Hepatocyte (in vitro differentiated cells): ENCODE measurements around the gene TBC1D26. TPM values are rescaled to one million over a fixed set of nuclear protein-coding genes. Genes with fewer than 3 reads are reported as not detected.
"Not testable (repeated sequence)": the region's sequence is repeated elsewhere in the genome, so short reads cannot be mapped to it uniquely, and the experiment has no call there.

Source experiments
- DNase-seq: peaks from one replicate; pipeline ENCODE4 v3.0.0-alpha.2; 2016; ENCODE audit warnings: low spot score
- H2AFZ ChIP-seq: fragments of 200-600 bp; sonication (generic); 2 replicates; pipeline ENCODE4 v1.6.0; 2016; ENCODE audit warnings: antibody characterized with exemption, mild to moderate bottlenecking
- H3K27ac ChIP-seq: fragments of 200-600 bp; sonication (generic); 2 replicates; pipeline ENCODE4 v1.5.1; 2016; ENCODE audit warnings: mild to moderate bottlenecking
- H3K27me3 ChIP-seq: fragments of 200-600 bp; sonication (generic); 2 replicates; pipeline ENCODE4 v1.6.1; 2016
- H3K36me3 ChIP-seq: fragments of 200-600 bp; sonication (generic); replicated peaks from 2 replicates; pipeline ENCODE4 v1.5.1; 2016; ENCODE audit warnings: low read depth; ENCODE audit not compliant: insufficient read depth
- H3K4me1 ChIP-seq: fragments of 200-600 bp; sonication (generic); 2 replicates; pipeline ENCODE4 v1.5.1; 2016; ENCODE audit warnings: mild to moderate bottlenecking, moderate library complexity; ENCODE audit not compliant: insufficient read depth
- H3K4me2 ChIP-seq: fragments of 200-600 bp; sonication (generic); 2 replicates; pipeline ENCODE4 v1.6.0; 2016
- H3K4me3 ChIP-seq: fragments of 200-600 bp; sonication (generic); 2 replicates; pipeline ENCODE4 v1.5.1; 2016; ENCODE audit warnings: mild to moderate bottlenecking
- H3K79me2 ChIP-seq: fragments of 200-600 bp; sonication (generic); 2 replicates; pipeline ENCODE4 v1.6.0; 2017; ENCODE audit warnings: mild to moderate bottlenecking
- H3K9me2 ChIP-seq: fragments of 200-600 bp; sonication (generic); replicated peaks from 2 replicates; pipeline ENCODE4 v1.6.0; 2017; ENCODE audit warnings: mild to moderate bottlenecking; ENCODE audit not compliant: insufficient read depth
- H3K9me3 ChIP-seq: fragments of 200-600 bp; sonication (generic); 2 replicates; pipeline ENCODE4 v1.5.1; 2016; ENCODE audit warnings: low read depth, mild to moderate bottlenecking
- H4K20me1 ChIP-seq: fragments of 200-600 bp; sonication (generic); 2 replicates; pipeline ENCODE4 v1.6.0; 2016; ENCODE audit warnings: mild to moderate bottlenecking; ENCODE audit not compliant: insufficient read depth, poor library complexity, severe bottlenecking
- WGBS: methylation state at CpG from one replicate; pipeline ENCODE4 v1.1.6; 2016; ENCODE audit warnings: low lambda C conversion rate; ENCODE audit errors: missing lambda C conversion rate; 5-methylcytosine and 5-hydroxymethylcytosine counted together
- polyA plus RNA-seq: library from polyadenylated mRNA; unstranded; fragments of >200 nt; fragmentation: Nextera tagmentation; extraction: Ambion mirVana; gene quantifications from 2 replicates; pipeline ENCODE4 v1.2.1, GENCODE V29; 2016
- total RNA-seq: library from RNA; depleted of rRNA; stranded (reverse); fragments of >200 nt; gene quantifications from 2 replicates; pipeline ENCODE4 v1.2.3, GENCODE V29; 2014

The TBC1D26 gene
- total and polyA plus RNA-seq, 2 experiments from 2014 or later, result 0.57 to 1.7 TPM

GRCh38 chr17:15704813-15705212 lies 27.3 kb upstream of the TBC1D26 start:
- Histone ChIP-seq H3K9me3 (peaks cover 39% of the 10 kb centered on the region), H3K36me3 (peaks cover 22% of the 10 kb centered on the region)
- not testable (repeated sequence) for H3K9me2 ChIP-seq, H3K4me2 ChIP-seq, H3K4me3 ChIP-seq, H3K4me1 ChIP-seq, H3K79me2 ChIP-seq, H4K20me1 ChIP-seq, H3K27ac ChIP-seq, H3K27me3 ChIP-seq, H2AFZ ChIP-seq, DNase-seq
- 100% methylated on average over 19 of the region's 32 CpGs for WGBS

- 99% methylated on average over 3 of the region's 3 CpGs for WGBS
- not testable (repeated sequence) for H3K4me1 ChIP-seq
Measured at GRCh38 chr17:15708879-15709278, 23.2 kb upstream of the TBC1D26 start.

GRCh38 chr17:15716601-15717563 lies 15.2 kb upstream of the TBC1D26 start:
- H3K79me2 ChIP-seq, H3K27ac ChIP-seq, H3K9me2 ChIP-seq, H4K20me1 ChIP-seq, H2AFZ ChIP-seq, DNase-seq, H3K4me3 ChIP-seq, H3K27me3 ChIP-seq, H3K4me2 ChIP-seq, H3K36me3 ChIP-seq, H3K4me1 ChIP-seq: not testable (repeated sequence)
- peaks cover 31% of the 10 kb centered on the region for H3K9me3 ChIP-seq
- WGBS, result 96% methylated on average over 11 of the region's 11 CpGs

More at GRCh38 chr17:15708879-15709278, 23.2 kb upstream of the TBC1D26 start:
- H3K4me2 ChIP-seq, H3K79me2 ChIP-seq, H3K27ac ChIP-seq, H3K4me3 ChIP-seq, H3K27me3 ChIP-seq, H2AFZ ChIP-seq, H3K9me2 ChIP-seq, H4K20me1 ChIP-seq, DNase-seq: not testable (repeated sequence)
- peaks cover 17% of the 10 kb centered on the region for H3K36me3 ChIP-seq
- peaks cover 58% of the 10 kb centered on the region for H3K9me3 ChIP-seq

- DNase-seq, H3K79me2 ChIP-seq, H4K20me1 ChIP-seq, H3K9me3 ChIP-seq, H3K36me3 ChIP-seq, H3K27ac ChIP-seq, H3K4me3 ChIP-seq, H3K9me2 ChIP-seq, H3K27me3 ChIP-seq, H3K4me1 ChIP-seq, H2AFZ ChIP-seq, H3K4me2 ChIP-seq: not testable (repeated sequence)
- WGBS, result 95% methylated on average over 10 of the region's 14 CpGs
Measured at GRCh38 chr17:15730535-15730934, 1.5 kb upstream of the TBC1D26 start.

- 88% methylated on average over 8 of the region's 10 CpGs for WGBS
- not testable (repeated sequence) for DNase-seq, H3K9me2 ChIP-seq, H2AFZ ChIP-seq, H3K9me3 ChIP-seq, H3K4me2 ChIP-seq, H3K36me3 ChIP-seq, H4K20me1 ChIP-seq, H3K27ac ChIP-seq, H3K4me3 ChIP-seq, H3K27me3 ChIP-seq, H3K79me2 ChIP-seq, H3K4me1 ChIP-seq
Measured at GRCh38 chr17:15733174-15733789, 1.2 kb downstream of the TBC1D26 start.

GRCh38 chr17:15736578-15736977 lies 4.5 kb downstream of the TBC1D26 start:
- not testable (repeated sequence) for H3K27me3 ChIP-seq
- WGBS, result 83% methylated on average over 5 of the region's 5 CpGs

More at GRCh38 chr17:15736578-15736977, 4.5 kb downstream of the TBC1D26 start:
- not testable (repeated sequence) for H3K9me2 ChIP-seq, H3K9me3 ChIP-seq, H3K4me2 ChIP-seq, H3K79me2 ChIP-seq, DNase-seq, H3K4me1 ChIP-seq, H4K20me1 ChIP-seq, H3K36me3 ChIP-seq, H3K27ac ChIP-seq, H3K4me3 ChIP-seq, H2AFZ ChIP-seq
